ENCODE measurements around the gene PDE11A. TPM values are rescaled to one million over a fixed set of nuclear protein-coding genes. Genes with fewer than 3 reads are reported as not detected.

Gene PDE11A
- total RNA-seq, 1 donor from 2014 or later, result not detected

DNA sequence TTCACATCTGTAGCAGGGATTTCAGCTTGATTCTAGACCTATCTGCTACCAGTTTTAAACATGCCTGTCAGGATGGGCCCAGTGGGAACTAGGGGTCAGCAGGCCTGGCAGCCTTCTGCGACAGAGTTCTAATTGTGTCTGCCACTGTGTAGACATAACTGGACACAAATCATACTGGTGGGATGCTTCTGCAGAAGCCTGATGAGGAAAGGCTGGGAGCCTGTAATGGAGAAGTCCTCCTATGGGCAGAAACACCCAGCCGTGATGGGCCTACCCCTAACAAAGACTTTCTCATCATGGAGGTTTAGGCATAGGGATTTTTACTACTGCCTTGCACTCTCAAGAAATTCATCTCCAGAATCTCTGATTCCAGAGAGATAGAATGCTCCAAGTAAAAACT lies 166.9 kb downstream of the PDE11A start:
- TF ChIP-seq, protein P1, sequence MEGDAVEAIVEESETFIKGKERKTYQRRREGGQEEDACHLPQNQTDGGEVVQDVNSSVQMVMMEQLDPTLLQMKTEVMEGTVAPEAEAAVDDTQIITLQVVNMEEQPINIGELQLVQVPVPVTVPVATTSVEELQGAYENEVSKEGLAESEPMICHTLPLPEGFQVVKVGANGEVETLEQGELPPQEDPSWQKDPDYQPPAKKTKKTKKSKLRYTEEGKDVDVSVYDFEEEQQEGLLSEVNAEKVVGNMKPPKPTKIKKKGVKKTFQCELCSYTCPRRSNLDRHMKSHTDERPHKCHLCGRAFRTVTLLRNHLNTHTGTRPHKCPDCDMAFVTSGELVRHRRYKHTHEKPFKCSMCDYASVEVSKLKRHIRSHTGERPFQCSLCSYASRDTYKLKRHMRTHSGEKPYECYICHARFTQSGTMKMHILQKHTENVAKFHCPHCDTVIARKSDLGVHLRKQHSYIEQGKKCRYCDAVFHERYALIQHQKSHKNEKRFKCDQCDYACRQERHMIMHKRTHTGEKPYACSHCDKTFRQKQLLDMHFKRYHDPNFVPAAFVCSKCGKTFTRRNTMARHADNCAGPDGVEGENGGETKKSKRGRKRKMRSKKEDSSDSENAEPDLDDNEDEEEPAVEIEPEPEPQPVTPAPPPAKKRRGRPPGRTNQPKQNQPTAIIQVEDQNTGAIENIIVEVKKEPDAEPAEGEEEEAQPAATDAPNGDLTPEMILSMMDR (IDR thresholded peaks at IDR 0.05), result no peak
- POLR2A ChIA-PET, result no interaction called here
- CTCF ChIA-PET, result no interaction called here
- Mint-ChIP-seq H3K4me3 (no peak overlapping the region), H3K9me3 (no peaks in the 10 kb centered on the region), H3K27ac (no peak overlapping the region), H3K27me3 (peaks cover 7% of the 10 kb centered on the region), H3K36me3 (ENCODE audit: low read depth) (no peaks in the 10 kb centered on the region), H3K4me1 (no peaks in the 10 kb centered on the region)
- ATAC-seq (ENCODE audit: low read depth) (no peak), DNase-seq (no peak)
- intact Hi-C loops (cut with micrococcal nuclease), result no loop called here

DNA sequence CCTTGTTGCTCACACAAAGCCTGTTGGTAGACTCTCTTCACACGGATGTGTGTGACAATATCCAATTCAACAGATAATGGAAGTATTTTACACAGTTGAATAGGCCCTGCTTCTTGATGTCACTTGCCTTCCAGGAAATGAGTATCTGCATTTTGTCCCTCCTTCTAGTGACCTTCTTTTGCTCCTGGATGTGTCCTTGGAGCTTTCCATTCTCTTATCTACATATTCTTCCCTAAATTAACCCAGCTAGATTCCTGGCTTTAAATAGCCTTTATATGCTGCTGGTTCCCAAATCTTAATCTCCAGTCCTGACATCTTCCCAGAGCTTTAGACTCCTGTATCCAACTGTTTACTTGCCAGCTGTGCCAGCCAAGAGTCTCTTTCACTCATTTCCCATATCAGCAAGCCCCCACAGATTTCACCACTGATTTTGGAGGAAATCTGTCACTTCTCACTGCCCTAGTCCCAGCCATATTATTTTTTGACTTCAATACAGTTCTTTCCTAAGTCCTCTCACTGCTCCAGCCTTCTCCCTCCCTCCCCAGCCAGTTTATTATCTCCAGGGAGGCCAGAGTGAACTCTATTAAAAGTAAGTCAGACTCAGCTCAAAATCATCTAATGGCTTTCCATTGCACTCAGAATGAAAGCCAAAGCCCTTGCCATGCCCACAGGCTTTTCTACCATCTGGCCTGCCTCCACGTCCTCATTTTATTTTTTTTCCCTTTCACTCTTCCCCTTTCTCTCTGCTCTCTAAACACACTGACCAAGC lies 170.0 kb downstream of the PDE11A start:
- no peaks in the 10 kb centered on the region for H3K36me3 Mint-ChIP-seq (ENCODE audit: low read depth)
- DNase-seq, result no peak
- ATAC-seq (ENCODE audit: low read depth), result no peak
- no peak overlapping the region for H3K4me3 Mint-ChIP-seq
- no peak overlapping the region for H3K27ac Mint-ChIP-seq
- no peaks in the 10 kb centered on the region for H3K9me3 Mint-ChIP-seq
- peaks cover 7% of the 10 kb centered on the region for H3K27me3 Mint-ChIP-seq
- ChIA-PET POLR2A (no interaction called here), CTCF (no interaction called here)
- intact Hi-C loops (cut with micrococcal nuclease), result no loop called here
- TF ChIP-seq, protein P1 (IDR thresholded peaks at IDR 0.05), result no peak
- no peaks in the 10 kb centered on the region for H3K4me1 Mint-ChIP-seq

- no peak for DNase-seq
- intact Hi-C loops (cut with micrococcal nuclease), result no loop called here
- Mint-ChIP-seq H3K4me3 (no peak overlapping the region), H3K36me3 (ENCODE audit: low read depth) (no peaks in the 10 kb centered on the region), H3K4me1 (no peaks in the 10 kb centered on the region), H3K9me3 (no peaks in the 10 kb centered on the region), H3K27me3 (peaks cover 7% of the 10 kb centered on the region), H3K27ac (no peak overlapping the region)
- ChIA-PET CTCF (no interaction called here), POLR2A (no interaction called here)
- TF ChIP-seq, protein P1 (IDR thresholded peaks at IDR 0.05), result no peak
- ATAC-seq (ENCODE audit: low read depth), result no peak
Observed at GRCh38 chr2:177900082-177900481, 172.5 kb downstream of the PDE11A start.

DNA sequence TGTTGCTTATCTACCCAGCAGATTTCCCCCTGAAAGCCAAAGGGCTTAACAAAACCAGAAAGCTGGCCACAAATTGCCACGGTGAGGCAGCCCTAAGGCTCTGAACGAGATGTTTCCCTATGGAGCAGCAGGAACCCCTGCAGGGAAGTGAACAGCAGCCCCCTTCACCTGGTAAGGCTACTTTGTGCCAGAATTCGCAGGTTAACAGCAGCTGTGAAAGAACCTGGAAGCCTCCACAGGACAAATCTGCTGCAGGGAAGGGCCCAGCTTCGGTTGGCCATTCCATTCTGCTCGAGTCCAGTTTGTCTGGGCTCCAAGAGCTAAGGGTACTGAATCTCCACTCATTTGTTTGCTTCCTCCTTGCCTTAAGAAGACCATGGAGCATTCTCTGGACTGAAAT lies 175.3 kb downstream of the PDE11A start:
- ATAC-seq (ENCODE audit: low read depth), result no peak
- Mint-ChIP-seq H3K4me3 (no peak overlapping the region), H3K4me1 (no peaks in the 10 kb centered on the region), H3K27ac (no peak overlapping the region), H3K9me3 (no peaks in the 10 kb centered on the region), H3K27me3 (peaks cover 8% of the 10 kb centered on the region), H3K36me3 (ENCODE audit: low read depth) (no peaks in the 10 kb centered on the region)
- TF ChIP-seq, protein P1 (IDR thresholded peaks at IDR 0.05), result no peak
- POLR2A ChIA-PET, result no interaction called here
- CTCF ChIA-PET, result no interaction called here
- intact Hi-C loops (cut with micrococcal nuclease), result no loop called here
- DNase-seq, result no peak

DNA sequence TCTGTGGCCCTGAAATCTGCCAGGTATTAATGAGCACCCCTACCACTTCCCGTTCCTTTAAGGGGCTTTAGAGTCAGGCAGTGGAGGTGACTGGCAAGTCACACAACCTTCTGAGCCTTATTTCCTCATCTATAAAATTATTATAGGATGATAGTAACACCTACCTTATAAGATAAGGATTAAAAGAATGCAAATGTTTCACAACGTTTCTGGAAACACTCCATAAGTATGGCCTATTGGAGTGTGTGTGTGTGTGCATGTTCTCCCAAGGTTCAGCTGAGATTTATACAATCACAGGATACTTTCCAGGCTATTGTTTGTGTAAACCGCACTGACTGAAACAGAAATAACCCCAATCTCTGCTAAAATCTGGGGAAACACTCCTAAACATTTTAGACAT lies 176.0 kb downstream of the PDE11A start:
- DNase-seq (no peak), ATAC-seq (ENCODE audit: low read depth) (no peak)
- intact Hi-C loops (cut with micrococcal nuclease), result no loop called here
- no peak overlapping the region for H3K4me3 Mint-ChIP-seq
- CTCF ChIA-PET, result no interaction called here
- no peak overlapping the region for H3K27ac Mint-ChIP-seq
- POLR2A ChIA-PET, result no interaction called here
- TF ChIP-seq, protein P1 (IDR thresholded peaks at IDR 0.05), result no peak
- H3K27me3 Mint-ChIP-seq, result peaks cover 8% of the 10 kb centered on the region
- H3K36me3 Mint-ChIP-seq (ENCODE audit: low read depth), result no peaks in the 10 kb centered on the region
- no peaks in the 10 kb centered on the region for H3K4me1 Mint-ChIP-seq
- H3K9me3 Mint-ChIP-seq, result no peaks in the 10 kb centered on the region
